NCI-H1930 (cell line): ENCODE measurements around the gene TLL2.

Experiments used
- DNase-seq, 2 experiments: peaks; one replicate each; lab custom pipeline; 2025; lab: John Stamatoyannopoulos, UW

TLL2 gene

GRCh38 chr10:96507044-96507443 is 6.7 kb downstream of the TLL2 start:
- no peak for DNase-seq

GRCh38 chr10:96505150-96506136 is 8.3 kb downstream of the TLL2 start:
- DNase-seq = no peak

- DNase-seq = no peak
These were observed 11.0 kb downstream of the TLL2 start for GRCh38 chr10:96502561-96503282.

GRCh38 chr10:96501985-96502384 is 11.7 kb downstream of the TLL2 start:
- no peak for DNase-seq

- DNase-seq = no peak
These were observed 13.2 kb downstream of the TLL2 start for GRCh38 chr10:96500519-96500918.

GRCh38 chr10:96500050-96500449 is 13.7 kb downstream of the TLL2 start:
- DNase-seq = no peak

GRCh38 chr10:96497391-96497790 is 16.3 kb downstream of the TLL2 start:
- DNase-seq = no peak

- DNase-seq = no peak
These were observed 17.3 kb downstream of the TLL2 start for GRCh38 chr10:96496281-96496925.

- no peak for DNase-seq
These were observed 18.2 kb downstream of the TLL2 start for GRCh38 chr10:96495544-96495943.

GRCh38 chr10:96494694-96495093 is 19.0 kb downstream of the TLL2 start:
- DNase-seq = no peak

GRCh38 chr10:96493871-96494525 is 19.7 kb downstream of the TLL2 start:
- DNase-seq = no peak

GRCh38 chr10:96493254-96493653 is 20.5 kb downstream of the TLL2 start:
- DNase-seq = no peak

GRCh38 chr10:96491303-96491702 is 22.4 kb downstream of the TLL2 start:
- DNase-seq = no peak

- no peak for DNase-seq
These were observed 25.4 kb downstream of the TLL2 start for GRCh38 chr10:96488161-96488935.

- DNase-seq = no peak
These were observed 30.7 kb downstream of the TLL2 start for GRCh38 chr10:96482815-96483588.

GRCh38 chr10:96478355-96478754 is 35.4 kb downstream of the TLL2 start:
- DNase-seq = no peak

GRCh38 chr10:96473866-96474265 is 39.9 kb downstream of the TLL2 start:
- no peak for DNase-seq

GRCh38 chr10:96470116-96470743 is 43.5 kb downstream of the TLL2 start:
- no peak for DNase-seq

- DNase-seq = no peak
These were observed 44.9 kb downstream of the TLL2 start for GRCh38 chr10:96468845-96469244.

GRCh38 chr10:96465599-96465998 is 48.1 kb downstream of the TLL2 start:
- no peak for DNase-seq
